B cell (primary cell): ENCODE data around the gene ALMS1. TPM values are rescaled to one million over a fixed set of nuclear protein-coding genes. Genes with fewer than 3 reads are reported as not detected.

ENCODE experiments used
- ATAC-seq: fragments of 200-7000 bp; cut with Tn5 transposase; one replicate; pipeline ENCODE4 v1.10.0; 2021; ENCODE audit warnings: low read depth, mild to moderate bottlenecking, moderate number of reproducible peaks, moderate library complexity
- CTCF ChIA-PET: fragments of 350-600 bp; sonication (Branson Sonifier 250); formaldehyde crosslinking; loops from one replicate; lab custom pipeline; 2021; ENCODE audit warnings: antibody characterized with exemption, inconsistent platforms; lab: Charles Lee
- POLR2A ChIA-PET: fragments of 350-600 bp; sonication (Branson Sonifier 250); formaldehyde crosslinking; loops from one replicate; lab custom pipeline; 2021; ENCODE audit warnings: antibody characterized with exemption; lab: Charles Lee
- DNase-seq: peaks from one replicate; pipeline ENCODE4 v3.0.0; 2013
- H2AFZ ChIP-seq: 2 replicates; pipeline ENCODE4 v1.6.1; 2012; ENCODE audit warnings: mild to moderate bottlenecking, low read depth, low read length; ENCODE audit not compliant: insufficient read depth, poor library complexity, severe bottlenecking
- H3K27ac ChIP-seq, 2 donors: 1 replicate in 1 of 2; 2 replicates in 1 of 2; pipeline ENCODE4 v1.5.1; 2012 to 2013; ENCODE audit warnings: low read length in 2 of 2, mild to moderate bottlenecking in 2 of 2, moderate library complexity in 1 of 2
- H3K27me3 ChIP-seq, 4 experiments: fragments of 200-600 bp in 1 of 4; sonication (generic) in 1 of 4; replicated peaks in 1 of 4; 1 replicate in 2 of 4; 2 replicates in 2 of 4; pipeline versions ENCODE4 v1.6.1 to v1.7.0; 2013 to 2016; ENCODE audit warnings: low read length in 3 of 4, mild to moderate bottlenecking in 2 of 4, mixed read lengths in 1 of 4, moderate library complexity in 1 of 4; ENCODE audit not compliant: insufficient read depth in 4 of 4, control insufficient read depth in 3 of 4; ENCODE audit errors: control extremely low read depth in 1 of 4
- H3K36me3 ChIP-seq, 2 experiments: replicated peaks in 1 of 2; 1 replicate in 1 of 2; 2 replicates in 1 of 2; pipeline versions ENCODE4 v1.6.1 to v1.7.1; 2013; ENCODE audit warnings: low read length in 1 of 2; ENCODE audit not compliant: insufficient read depth in 2 of 2, control insufficient read depth in 1 of 2; ENCODE audit errors: control extremely low read depth in 1 of 2, extremely low read depth in 1 of 2
- H3K4me1 ChIP-seq, 2 donors: fragments of 200-600 bp in 1 of 2; sonication (generic) in 1 of 2; 1 replicate in 1 of 2; 2 replicates in 1 of 2; pipeline versions ENCODE4 v1.5.1 to v1.6.1; 2013 to 2017; ENCODE audit warnings: low read length in 2 of 2; ENCODE audit not compliant: control insufficient read depth in 2 of 2, insufficient read depth in 2 of 2
- H3K4me2 ChIP-seq: replicated peaks from 2 replicates; pipeline ENCODE3; 2012; ENCODE audit warnings: mild to moderate bottlenecking, low read depth, low read length; ENCODE audit not compliant: poor library complexity, severe bottlenecking
- H3K4me3 ChIP-seq, 5 experiments: fragments of 200-600 bp in 1 of 5; sonication (generic) in 1 of 5; 1 replicate in 3 of 5; 2 replicates in 2 of 5; pipeline versions ENCODE4 v1.5.1 to v1.7.0; 2011 to 2016; ENCODE audit warnings: low read length in 4 of 5, mild to moderate bottlenecking in 4 of 5, low read depth in 2 of 5, control low read depth in 1 of 5, moderate library complexity in 1 of 5; ENCODE audit not compliant: insufficient read depth in 1 of 5; ENCODE audit errors: control extremely low read depth in 1 of 5, extremely low read depth in 1 of 5
- H3K79me2 ChIP-seq: fragments of 200-600 bp; sonication (generic); one replicate; pipeline ENCODE4 v1.6.0; 2016; ENCODE audit warnings: low read length; ENCODE audit not compliant: control insufficient read depth, insufficient read depth
- H3K9ac ChIP-seq: fragments of 200-600 bp; sonication (generic); 2 replicates; pipeline ENCODE4 v1.6.1; 2017; ENCODE audit warnings: mild to moderate bottlenecking, low read length, moderate library complexity
- H3K9me3 ChIP-seq, 3 donors: one replicate each; pipeline versions ENCODE4 v1.6.1 to v1.7.1; 2013; ENCODE audit warnings: low read length in 2 of 3; ENCODE audit not compliant: control insufficient read depth in 2 of 3, insufficient read depth in 1 of 3; ENCODE audit errors: control extremely low read depth in 1 of 3
- H4K20me1 ChIP-seq: 2 replicates; pipeline ENCODE4 v1.6.0; 2012; ENCODE audit warnings: mild to moderate bottlenecking, low read length; ENCODE audit not compliant: insufficient read depth, control insufficient read depth, poor library complexity, severe bottlenecking
- H3K27ac Mint-ChIP-seq: one replicate; pipeline ENCODE4 v1.8.0; 2021; ENCODE audit warnings: mixed read lengths
- H3K27me3 Mint-ChIP-seq: one replicate; pipeline ENCODE4 v1.8.0; 2021; ENCODE audit warnings: mixed read lengths
- H3K4me1 Mint-ChIP-seq: one replicate; pipeline ENCODE4 v1.8.0; 2021; ENCODE audit warnings: mixed read lengths
- H3K4me3 Mint-ChIP-seq: one replicate; pipeline ENCODE4 v1.8.0; 2021; ENCODE audit warnings: mixed read lengths
- H3K9me3 Mint-ChIP-seq: one replicate; pipeline ENCODE4 v1.8.0; 2022; ENCODE audit warnings: mixed read lengths; ENCODE audit not compliant: insufficient read depth
- EZH2 ChIP-seq: IDR thresholded peaks from 2 replicates; pipeline ENCODE4 v1.6.1; 2012; ENCODE audit warnings: borderline replicate concordance, low read depth, mild to moderate bottlenecking, moderate library complexity, low read length; ENCODE audit not compliant: insufficient read depth, poor library complexity, severe bottlenecking
- WGBS: methylation state at CpG from one replicate; pipeline ENCODE4 v1.1.5; 2013; ENCODE audit warnings: missing lambda C conversion rate; ENCODE audit not compliant: insufficient coverage; 5-methylcytosine and 5-hydroxymethylcytosine counted together
- intact Hi-C: fragments of 100-400 bp; cut with micrococcal nuclease; formaldehyde crosslinking; loops from one replicate; pipeline ENCODE4 v1.10.0; 2022
- polyA plus RNA-seq: library from polyadenylated mRNA; depleted of rRNA; stranded (reverse); fragments of >200 nt; gene quantifications from 2 replicates; pipeline ENCODE4 v1.2.3, GENCODE V29; 2012
- total RNA-seq, 2 donors: library from RNA; stranded (reverse); fragments of 120-200 nt in 1 of 2; gene quantifications; 1 replicate in 1 of 2; 2 replicates in 1 of 2; pipeline versions ENCODE4 v1.2.3 to v1.2.4, GENCODE V29; 2013 to 2022
- TF ChIP-seq, protein P1 (sequence below): fragments of 200-600 bp; IDR thresholded peaks from one replicate; pipeline ENCODE4 v1.8.0; 2022; ENCODE audit warnings: antibody characterized with exemption, mild to moderate bottlenecking

Gene ALMS1
- total and polyA plus RNA-seq, 2 donors (not counting 1 experiment from before 2014, with no cell fraction given), result 4.8 to 32.1 TPM

GRCh38 chr2:73373344-73373743 is 12.3 kb upstream of the ALMS1 start:
- Histone ChIP-seq H3K4me1 (no peaks in the 10 kb centered on the region), H3K27me3 (peaks cover 0 to 23% (median 5%) of the 10 kb centered on the region in 4 experiments), H3K4me3 (no peak overlapping the region), H4K20me1 (no peaks in the 10 kb centered on the region), H3K9ac (no peak overlapping the region), H3K79me2 (no peaks in the 10 kb centered on the region), H3K27ac (no peak overlapping the region), H2AFZ (no peak overlapping the region), H3K4me2 (no peak overlapping the region), H3K36me3 (no peaks in the 10 kb centered on the region), H3K9me3 (no peaks in the 10 kb centered on the region)
- DNase-seq (no peak), ATAC-seq (no peak)
- ChIA-PET CTCF (no interaction called here), POLR2A (no interaction called here)
- Mint-ChIP-seq H3K4me1 (no peaks in the 10 kb centered on the region), H3K27me3 (peaks cover 43% of the 10 kb centered on the region), H3K27ac (no peak overlapping the region), H3K4me3 (no peak overlapping the region), H3K9me3 (peaks cover 2% of the 10 kb centered on the region)
- intact Hi-C loops, result no loop called here
- no peak for TF ChIP-seq EZH2
- TF ChIP-seq, protein P1, sequence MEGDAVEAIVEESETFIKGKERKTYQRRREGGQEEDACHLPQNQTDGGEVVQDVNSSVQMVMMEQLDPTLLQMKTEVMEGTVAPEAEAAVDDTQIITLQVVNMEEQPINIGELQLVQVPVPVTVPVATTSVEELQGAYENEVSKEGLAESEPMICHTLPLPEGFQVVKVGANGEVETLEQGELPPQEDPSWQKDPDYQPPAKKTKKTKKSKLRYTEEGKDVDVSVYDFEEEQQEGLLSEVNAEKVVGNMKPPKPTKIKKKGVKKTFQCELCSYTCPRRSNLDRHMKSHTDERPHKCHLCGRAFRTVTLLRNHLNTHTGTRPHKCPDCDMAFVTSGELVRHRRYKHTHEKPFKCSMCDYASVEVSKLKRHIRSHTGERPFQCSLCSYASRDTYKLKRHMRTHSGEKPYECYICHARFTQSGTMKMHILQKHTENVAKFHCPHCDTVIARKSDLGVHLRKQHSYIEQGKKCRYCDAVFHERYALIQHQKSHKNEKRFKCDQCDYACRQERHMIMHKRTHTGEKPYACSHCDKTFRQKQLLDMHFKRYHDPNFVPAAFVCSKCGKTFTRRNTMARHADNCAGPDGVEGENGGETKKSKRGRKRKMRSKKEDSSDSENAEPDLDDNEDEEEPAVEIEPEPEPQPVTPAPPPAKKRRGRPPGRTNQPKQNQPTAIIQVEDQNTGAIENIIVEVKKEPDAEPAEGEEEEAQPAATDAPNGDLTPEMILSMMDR, result no peak
- no CpG with 5 or more reads among the region's 2 CpGs for WGBS

DNA sequence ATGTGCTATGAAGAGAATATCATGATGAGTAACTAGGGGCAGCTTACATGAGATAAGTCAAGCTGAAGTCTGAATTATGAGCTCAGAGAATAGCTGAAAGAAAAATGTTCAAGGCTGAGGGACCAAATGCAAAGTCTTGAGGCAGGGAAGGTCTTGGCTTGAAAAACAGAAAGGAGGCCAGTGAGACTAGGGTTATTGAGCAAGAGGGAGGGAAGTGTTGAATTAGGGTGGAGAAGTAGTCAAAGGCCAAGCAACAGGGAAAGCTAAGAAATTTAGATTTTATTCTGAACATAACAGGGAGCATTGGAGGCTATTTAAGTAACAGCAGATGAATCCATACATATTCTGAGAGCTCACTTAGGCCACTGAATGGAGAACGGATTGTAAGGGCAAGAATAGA is 11.4 kb upstream of the ALMS1 start:
- no peak overlapping the region for H3K27ac ChIP-seq
- H3K27me3 ChIP-seq, result peaks cover 0 to 24% (median 6%) of the 10 kb centered on the region in 4 experiments
- H3K4me1 Mint-ChIP-seq, result no peaks in the 10 kb centered on the region
- no peak for ATAC-seq
- intact Hi-C loops, result no loop called here
- WGBS, result 86% methylated on average over 1 of the region's 1 CpG
- H3K4me3 ChIP-seq, result no peak overlapping the region
- TF ChIP-seq, protein P1, result no peak
- no peak for TF ChIP-seq EZH2
- peaks cover 2% of the 10 kb centered on the region for H3K9me3 Mint-ChIP-seq
- no peak overlapping the region for H2AFZ ChIP-seq
- H3K9me3 ChIP-seq, result no peaks in the 10 kb centered on the region
- H3K36me3 ChIP-seq, result no peaks in the 10 kb centered on the region
- no peak overlapping the region for H3K4me2 ChIP-seq
- H3K4me1 ChIP-seq, result no peaks in the 10 kb centered on the region
- H3K27ac Mint-ChIP-seq, result no peak overlapping the region
- no peaks in the 10 kb centered on the region for H4K20me1 ChIP-seq
- ChIA-PET CTCF (no interaction called here), POLR2A (no interaction called here)
- no peak overlapping the region for H3K4me3 Mint-ChIP-seq
- no peaks in the 10 kb centered on the region for H3K79me2 ChIP-seq
- no peak overlapping the region for H3K9ac ChIP-seq
- H3K27me3 Mint-ChIP-seq, result peaks cover 49% of the 10 kb centered on the region
- no peak for DNase-seq
